Measurements from ENCODE around the gene PRKN. TPM values are rescaled to one million over a fixed set of nuclear protein-coding genes. Genes with fewer than 3 reads are reported as not detected.

Gene PRKN
- total and polyA plus RNA-seq, 2 experiments from 2014 or later = 0.10 to 0.84 TPM

- Mint-ChIP-seq H3K9me3 (peaks cover 14% of the 10 kb centered on the region; the same call in 2 of the 3 replicates), H3K27ac (no peak overlapping the region), H3K4me3 (no peak overlapping the region), H3K4me1 (no peaks in the 10 kb centered on the region), H3K36me3 (ENCODE audit: low read depth) (peaks cover 9% of the 10 kb centered on the region; the same call in 2 of the 3 replicates), H3K27me3 (ENCODE audit: insufficient read depth, low read depth, poor library complexity) (peaks cover 2% of the 10 kb centered on the region)
- no peak overlapping the region for H3K4me2 ChIP-seq
- H3K79me2 ChIP-seq (replicated peaks; ENCODE audit: insufficient read depth) = no peaks in the 10 kb centered on the region
- H3K27me3 ChIP-seq (ENCODE audit: insufficient read depth) = no peaks in the 10 kb centered on the region
- no peak overlapping the region for H3K27ac ChIP-seq (ENCODE audit: low read depth)
- no peaks in the 10 kb centered on the region for H3K4me1 ChIP-seq (ENCODE audit: insufficient read depth)
- no peaks in the 10 kb centered on the region for H3F3A ChIP-seq (replicated peaks; ENCODE audit: low read depth)
- no peak overlapping the region for H2AFZ ChIP-seq
- DNase-seq (ENCODE audit: low spot score) (no peak), ATAC-seq (no peak)
- no peaks in the 10 kb centered on the region for H3K36me3 ChIP-seq (ENCODE audit: insufficient read depth)
- H3K4me3 ChIP-seq = no peak overlapping the region
- no peaks in the 10 kb centered on the region; the same call in 1 of the 2 replicates for H3K9me2 ChIP-seq (ENCODE audit: insufficient read depth)
- H4K20me1 ChIP-seq (replicated peaks; ENCODE audit: insufficient read depth) = no peaks in the 10 kb centered on the region
- TF ChIP-seq EZH2phosphoT487 (IDR thresholded peaks at IDR 0.05; ENCODE audit: unreplicated experiment) (no peak), ZNF331 (CRISPR knock-in tag; IDR thresholded peaks at IDR 0.05; ENCODE audit: low read depth) (no peak), REST (IDR thresholded peaks at IDR 0.05; ENCODE audit: unreplicated experiment) (no peak), NANOG (IDR thresholded peaks at IDR 0.05; ENCODE audit: borderline replicate concordance) (no peak), CREB1 (CRISPR knock-in tag; IDR thresholded peaks at IDR 0.05; ENCODE audit: low read depth) (no peak), POLR2AphosphoS5 (IDR thresholded peaks at IDR 0.05; ENCODE audit: low read depth) (no peak), CTCF (conservative IDR thresholded peaks at IDR 0.05; ENCODE audit: low read depth in 2 of 2) (no peak), ETS1 (IDR thresholded peaks at IDR 0.05) (no peak), ZNF462 (CRISPR knock-in tag; IDR thresholded peaks at IDR 0.05) (no peak), JUNB (IDR thresholded peaks at IDR 0.05; ENCODE audit: unreplicated experiment) (no peak), ZNF114 (CRISPR knock-in tag; IDR thresholded peaks at IDR 0.05) (no peak), EZH2 (IDR thresholded peaks at IDR 0.05; ENCODE audit: low read depth, unreplicated experiment) (no peak), STAT1 (IDR thresholded peaks at IDR 0.05; ENCODE audit: unreplicated experiment) (no peak)
Measured at GRCh38 chr6:162337412-162337811, 390.2 kb downstream of the PRKN start.

All from GM23338 (cell line).